ENCODE data around the gene BUB1B.
"Not testable (repeated sequence)": the region's sequence is repeated elsewhere in the genome, so short reads cannot be mapped to it uniquely, and the experiment has no call there.

DNA sequence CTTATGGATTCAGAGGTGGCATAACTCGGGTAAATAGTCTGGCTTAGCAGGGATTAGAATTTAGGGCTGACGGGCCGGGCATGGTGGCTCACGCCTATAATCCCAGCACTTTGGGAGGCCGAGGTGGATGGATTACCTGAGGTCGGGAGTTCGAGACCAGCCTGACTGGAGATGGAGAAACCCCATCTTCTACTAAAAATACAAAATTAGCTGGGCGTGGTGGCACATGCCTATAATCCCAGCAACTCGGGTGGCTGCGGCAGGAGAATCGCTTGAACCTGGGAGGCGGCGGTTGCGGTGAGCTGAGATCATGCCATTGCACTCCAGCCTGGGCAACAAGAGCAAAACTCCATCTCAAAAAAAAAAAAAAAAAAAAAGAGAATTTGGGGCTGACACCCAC, 45.8 kb upstream of the BUB1B start:
- TF ChIP-seq, protein P1, sequence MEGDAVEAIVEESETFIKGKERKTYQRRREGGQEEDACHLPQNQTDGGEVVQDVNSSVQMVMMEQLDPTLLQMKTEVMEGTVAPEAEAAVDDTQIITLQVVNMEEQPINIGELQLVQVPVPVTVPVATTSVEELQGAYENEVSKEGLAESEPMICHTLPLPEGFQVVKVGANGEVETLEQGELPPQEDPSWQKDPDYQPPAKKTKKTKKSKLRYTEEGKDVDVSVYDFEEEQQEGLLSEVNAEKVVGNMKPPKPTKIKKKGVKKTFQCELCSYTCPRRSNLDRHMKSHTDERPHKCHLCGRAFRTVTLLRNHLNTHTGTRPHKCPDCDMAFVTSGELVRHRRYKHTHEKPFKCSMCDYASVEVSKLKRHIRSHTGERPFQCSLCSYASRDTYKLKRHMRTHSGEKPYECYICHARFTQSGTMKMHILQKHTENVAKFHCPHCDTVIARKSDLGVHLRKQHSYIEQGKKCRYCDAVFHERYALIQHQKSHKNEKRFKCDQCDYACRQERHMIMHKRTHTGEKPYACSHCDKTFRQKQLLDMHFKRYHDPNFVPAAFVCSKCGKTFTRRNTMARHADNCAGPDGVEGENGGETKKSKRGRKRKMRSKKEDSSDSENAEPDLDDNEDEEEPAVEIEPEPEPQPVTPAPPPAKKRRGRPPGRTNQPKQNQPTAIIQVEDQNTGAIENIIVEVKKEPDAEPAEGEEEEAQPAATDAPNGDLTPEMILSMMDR (conservative IDR thresholded peaks at IDR 0.05; ENCODE audit: low read depth, low read length), result not testable (repeated sequence)
- not testable (repeated sequence) for TF ChIP-seq EZH2 (IDR thresholded peaks at IDR 0.05; ENCODE audit: low read length, unreplicated experiment)

All from PC-3 (cell line).